GM21737 (cell line): ENCODE measurements around the gene CCN6.
"Not testable (repeated sequence)": the region's sequence is repeated elsewhere in the genome, so short reads cannot be mapped to it uniquely, and the experiment has no call there.

ENCODE experiments used
- ATAC-seq: cut with Tn5 transposase; IDR thresholded peaks from one replicate; pipeline ENCODE4 v1.9.1; 2021; ENCODE audit warnings: mild to moderate bottlenecking, moderate library complexity; ENCODE audit not compliant: unreplicated experiment

The CCN6 gene

DNA sequence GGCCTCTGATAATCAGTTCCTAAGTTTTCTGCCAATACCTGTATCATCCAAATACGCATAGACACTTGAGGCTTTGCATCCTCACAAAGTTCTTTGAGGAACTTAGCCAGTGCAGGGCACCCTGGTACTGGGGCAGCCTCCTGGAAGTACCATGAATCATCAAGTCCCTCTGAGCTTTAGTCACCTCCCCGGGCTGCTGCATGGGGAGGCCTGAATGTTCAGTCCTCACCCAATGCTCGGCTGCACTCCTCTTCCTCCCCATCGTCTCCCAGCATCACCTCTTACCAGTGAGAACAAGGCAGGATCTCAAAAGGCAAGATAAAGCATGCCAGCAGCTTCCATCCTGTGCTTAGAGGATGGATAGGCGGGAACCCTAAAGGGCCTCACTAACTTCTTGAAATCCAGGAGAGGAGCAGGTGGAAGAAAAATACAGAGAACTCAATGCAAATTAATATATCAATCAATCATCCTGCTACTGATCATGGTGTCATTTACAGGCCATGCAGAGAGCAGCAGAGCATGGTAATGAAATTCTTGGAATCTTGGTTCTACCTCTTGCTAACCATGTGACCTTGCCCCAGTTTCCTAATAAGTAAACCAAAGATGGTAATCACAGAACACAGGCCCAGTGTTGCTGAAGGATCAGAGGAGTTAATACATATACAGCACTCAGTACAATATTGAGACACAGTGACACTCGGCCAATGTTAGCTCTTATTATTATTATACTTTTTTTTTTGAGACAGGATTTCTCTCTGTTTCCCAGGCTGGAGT is 4.7 kb upstream of the CCN6 start:
- ATAC-seq, result no peak

GRCh38 chr6:112049996-112050395 is 3.9 kb upstream of the CCN6 start:
- ATAC-seq, result no peak

DNA sequence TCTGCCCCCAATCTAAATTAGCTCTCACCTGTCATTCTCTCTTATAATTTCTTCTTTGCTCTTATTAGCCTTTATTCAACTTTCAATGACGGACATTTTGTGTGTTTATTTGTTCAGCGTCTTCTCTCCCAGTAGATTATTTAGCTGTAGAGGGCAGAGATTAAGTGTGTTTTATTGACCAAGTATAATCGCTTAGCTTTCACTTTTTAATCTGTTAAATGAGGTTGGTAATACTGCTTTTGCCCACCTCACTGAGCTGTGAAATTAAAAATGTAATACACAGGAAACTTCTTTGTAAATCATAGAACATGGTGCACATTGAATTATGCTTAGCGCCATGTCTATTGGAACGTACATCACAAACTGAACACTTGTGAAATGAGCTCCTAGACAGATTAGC is 3.5 kb upstream of the CCN6 start:
- no peak for ATAC-seq

- not testable (repeated sequence) for ATAC-seq
Observed at GRCh38 chr6:112051251-112051740, 2.6 kb upstream of the CCN6 start.

- ATAC-seq, result no peak
Observed at GRCh38 chr6:112054555-112055190, 769 bp downstream of the CCN6 start.

DNA sequence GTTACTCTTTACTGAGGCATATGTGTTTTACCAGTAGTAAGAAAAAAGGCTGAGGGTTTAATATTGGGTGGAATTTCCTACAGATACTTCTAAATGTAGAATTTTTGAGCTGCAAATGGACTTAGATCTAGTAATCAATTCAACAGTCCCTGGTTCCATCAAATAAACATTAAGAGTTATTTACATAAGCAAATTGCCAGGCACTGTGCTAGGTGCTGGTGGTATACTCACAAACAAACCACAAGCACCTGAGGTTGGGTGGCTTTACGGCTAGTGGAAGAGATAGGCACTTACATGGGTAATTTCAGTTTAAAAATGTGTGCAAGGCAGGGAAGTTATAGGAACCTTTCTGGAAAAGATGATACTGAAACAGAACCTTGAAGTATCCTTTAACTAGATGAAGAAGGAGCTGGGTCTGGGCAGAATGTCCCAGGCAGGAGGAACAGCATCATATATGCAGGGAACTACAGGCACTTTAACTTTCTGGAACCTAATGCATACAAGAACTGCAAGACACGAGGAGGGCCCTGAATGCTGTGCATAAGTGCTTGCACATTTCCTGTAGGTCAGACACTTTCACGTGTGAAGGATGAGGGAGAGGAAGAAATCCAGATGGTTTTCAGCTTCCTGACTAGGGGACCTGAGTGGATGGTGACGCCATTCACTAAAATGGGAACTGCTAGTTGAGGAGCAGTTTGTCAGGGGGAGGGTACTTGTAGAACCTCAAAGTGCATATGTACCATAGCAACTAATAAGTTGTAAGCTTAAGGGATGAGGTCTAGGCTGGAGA is 4.5 kb downstream of the CCN6 start:
- no peak for ATAC-seq

GRCh38 chr6:112061605-112062004 is 7.7 kb downstream of the CCN6 start:
- ATAC-seq, result no peak

- no peak for ATAC-seq
Observed at GRCh38 chr6:112062966-112063365, 9.1 kb downstream of the CCN6 start.

GRCh38 chr6:112065426-112065986 is 11.6 kb downstream of the CCN6 start:
- no peak for ATAC-seq

DNA sequence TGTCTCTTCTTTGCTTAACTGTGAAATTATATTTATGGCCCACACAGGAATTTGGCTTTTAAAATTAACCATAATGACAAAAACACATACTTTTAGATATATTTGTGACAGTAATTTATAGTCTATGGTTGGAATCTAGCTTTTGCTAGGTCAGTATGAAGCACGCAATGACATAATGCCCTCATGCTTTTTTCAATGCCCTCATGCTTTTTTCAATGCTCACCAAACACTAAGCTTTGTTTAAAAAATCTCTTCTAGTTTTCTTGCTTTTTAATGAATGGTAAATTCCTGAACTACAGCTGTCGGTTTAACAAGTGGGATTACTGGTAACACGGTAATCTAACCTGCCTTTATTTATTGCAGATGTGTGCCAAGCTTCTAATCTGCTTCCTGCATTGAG is 12.7 kb downstream of the CCN6 start:
- ATAC-seq, result no peak

GRCh38 chr6:112081569-112081968 is 27.7 kb downstream of the CCN6 start:
- ATAC-seq, result no peak

DNA sequence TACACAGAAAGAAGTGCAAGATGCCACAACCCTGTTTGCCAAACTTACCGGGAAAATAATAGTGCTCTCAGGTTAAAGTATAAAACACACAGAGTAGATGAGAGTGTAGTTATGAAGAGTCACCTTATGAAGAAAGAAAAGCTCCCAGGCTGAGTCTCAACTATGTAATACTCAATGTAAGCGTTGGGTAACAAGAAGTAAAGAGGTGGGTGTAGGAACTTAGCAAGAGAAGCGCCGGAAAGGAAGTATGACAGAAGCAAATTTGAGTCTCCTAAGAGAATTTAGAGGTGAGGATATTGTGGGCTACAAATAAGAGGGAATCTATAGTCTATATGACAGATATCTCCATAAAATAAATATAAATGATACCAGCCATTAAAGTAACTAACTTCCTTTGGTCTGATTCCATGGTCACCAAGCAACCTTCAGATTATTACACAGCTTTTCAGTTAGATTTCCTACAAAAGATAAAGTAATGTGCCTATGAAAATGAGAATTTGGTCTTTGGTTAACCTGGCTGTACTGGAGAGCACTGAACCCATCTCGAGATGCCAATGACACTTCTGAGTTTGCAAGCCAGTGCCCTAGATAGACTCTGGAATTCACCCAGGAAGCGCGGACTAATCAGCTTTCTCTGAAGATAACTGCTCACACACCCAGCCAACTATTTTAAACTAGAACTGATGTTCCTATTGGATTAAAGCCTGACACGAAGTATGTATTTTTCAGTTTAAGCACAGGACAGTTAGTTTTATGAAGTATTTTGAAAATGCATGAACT is 31.6 kb downstream of the CCN6 start:
- no peak for ATAC-seq

GRCh38 chr6:112086744-112087135 is 32.8 kb downstream of the CCN6 start:
- peak; percentile 21 for ATAC-seq

- ATAC-seq, result peak; percentile 98
Observed at GRCh38 chr6:112087136-112087911, 33.4 kb downstream of the CCN6 start, which contains the start of the genes FAM229B and TUBE1. TSS of gene FAM229B (plus strand) at chr6:112087591. CDS start at chr6:112099284, 11,693 bp downstream. TSS of gene TUBE1 (minus strand) at chr6:112087482. CDS start at chr6:112087434, 48 bp downstream.

DNA sequence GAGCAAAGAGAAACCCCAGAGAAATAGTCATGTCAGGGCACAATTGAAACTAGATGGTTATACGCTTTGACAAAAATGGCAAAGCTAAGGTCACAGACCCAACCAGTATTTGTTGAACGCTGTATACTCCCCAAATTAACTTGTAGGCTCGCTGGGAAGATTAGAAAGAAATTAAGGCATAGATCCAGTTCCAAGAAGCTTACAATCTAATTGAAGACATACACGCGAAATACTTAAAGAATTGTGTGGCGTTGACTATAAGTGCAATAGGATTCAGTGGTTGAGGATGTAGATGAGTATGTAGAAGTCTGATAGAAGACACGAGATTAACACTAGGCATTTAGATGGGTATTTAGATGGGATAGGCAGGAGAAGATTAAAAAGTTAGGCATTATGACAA is 34.0 kb downstream of the CCN6 start:
- no peak for ATAC-seq

DNA sequence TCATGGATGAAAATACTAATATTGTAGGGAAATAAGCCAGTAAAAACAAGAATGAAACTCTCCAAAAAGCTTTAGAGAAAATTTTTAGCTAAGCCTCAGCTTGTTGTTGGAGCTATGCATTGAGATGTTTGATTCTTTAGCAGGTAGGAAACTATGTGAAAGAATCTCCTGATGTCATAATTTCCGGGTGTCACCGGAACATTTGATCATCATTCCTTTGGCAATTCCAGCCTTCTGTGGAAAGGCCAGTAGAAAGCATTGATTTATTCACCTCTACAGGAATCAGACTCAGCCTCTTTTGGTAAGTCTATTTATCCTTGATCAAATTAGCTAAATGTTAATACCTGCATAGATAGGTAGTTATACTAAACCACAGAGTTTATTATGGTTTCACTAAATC is 43.0 kb downstream of the CCN6 start:
- ATAC-seq, result no peak

DNA sequence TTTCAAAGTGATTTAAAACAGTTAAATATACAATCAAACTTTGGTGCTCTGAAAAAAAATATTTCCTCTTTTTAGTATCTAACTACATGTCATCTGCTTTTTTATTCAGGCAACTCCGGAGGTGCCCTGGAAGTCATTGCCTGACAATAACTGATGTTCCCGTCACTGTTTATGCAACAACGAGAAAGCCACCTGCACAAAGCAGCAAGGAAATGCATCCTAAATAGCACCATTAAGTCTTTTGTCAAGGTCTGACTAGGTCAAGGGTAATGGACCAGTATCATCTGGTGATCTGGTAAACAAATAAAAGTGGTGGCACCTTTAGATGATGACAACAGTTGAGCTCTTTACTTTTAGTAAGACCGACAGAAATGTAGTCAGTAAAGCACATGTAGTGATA is 46.7 kb downstream of the CCN6 start:
- ATAC-seq, result no peak

DNA sequence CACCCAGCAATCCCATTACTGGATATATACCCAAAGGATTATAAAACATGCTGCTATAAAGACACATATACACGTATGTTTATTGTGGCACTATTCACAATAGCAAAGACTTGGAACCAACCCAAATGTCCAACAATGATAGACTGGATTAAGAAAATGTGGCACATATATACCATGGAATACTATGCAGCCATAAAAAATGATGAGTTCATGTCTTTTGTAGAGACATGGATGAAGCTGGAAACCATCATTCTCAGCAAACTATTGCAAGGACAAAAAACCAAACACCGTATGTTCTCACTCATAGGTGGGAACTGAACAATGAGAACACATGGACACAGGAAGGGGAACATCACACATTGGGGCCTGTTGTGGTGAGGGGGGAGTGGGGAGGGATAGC is 52.1 kb downstream of the CCN6 start:
- ATAC-seq, result not testable (repeated sequence)

GRCh38 chr6:112106562-112106961 is 52.7 kb downstream of the CCN6 start:
- ATAC-seq, result no peak

DNA sequence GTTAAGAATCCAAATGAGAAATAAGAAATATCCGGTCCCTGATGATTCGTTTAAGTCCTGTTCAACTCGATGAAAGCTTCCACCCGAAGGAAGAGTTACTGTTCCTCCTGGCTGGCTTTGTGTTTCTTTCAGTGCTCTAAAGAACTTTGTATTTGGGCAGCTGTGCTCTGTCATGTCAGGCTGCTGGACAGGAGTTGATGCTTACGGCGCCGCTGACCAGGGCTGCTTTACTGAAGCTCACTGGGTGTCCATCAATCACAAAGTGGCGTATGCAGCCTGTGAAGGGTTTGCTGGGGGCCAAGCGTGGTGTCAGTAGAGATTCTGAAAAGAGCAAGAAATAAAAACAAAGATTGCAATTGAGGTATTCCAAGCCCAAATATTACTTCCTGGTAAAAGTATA is 55.4 kb downstream of the CCN6 start:
- no peak for ATAC-seq
